GM12801 (cell line): ENCODE measurements around the gene H6PD.

Experiments
- CTCF ChIP-seq: IDR thresholded peaks from one replicate; pipeline ENCODE4 v1.5.1; 2011; ENCODE audit warnings: control low read depth; ENCODE audit not compliant: insufficient read length; ENCODE audit errors: extremely low read depth

H6PD gene

GRCh38 chr1:9253453-9254105 is 19.0 kb downstream of the H6PD start:
- TF ChIP-seq CTCF, result no peak

GRCh38 chr1:9256332-9256731 is 21.8 kb downstream of the H6PD start:
- no peak for TF ChIP-seq CTCF

- no peak for TF ChIP-seq CTCF
Observed at GRCh38 chr1:9257851-9258250, 23.3 kb downstream of the H6PD start.

GRCh38 chr1:9258629-9259028 is 24.1 kb downstream of the H6PD start:
- TF ChIP-seq CTCF, result no peak

GRCh38 chr1:9260059-9260766 is 25.6 kb downstream of the H6PD start:
- no peak for TF ChIP-seq CTCF

GRCh38 chr1:9261496-9261895 is 26.9 kb downstream of the H6PD start:
- no peak for TF ChIP-seq CTCF

- TF ChIP-seq CTCF, result no peak
Observed at GRCh38 chr1:9262096-9262986, 27.8 kb downstream of the H6PD start.
